CD4-positive, alpha-beta T cell treated with Interleukin-6 for 4 hours (primary cell): ENCODE measurements around the gene SPG7.

Experiments used
- DNase-seq: peaks from one replicate; pipeline ENCODE4 v3.0.0-alpha.2; 2020; ENCODE audit warnings: mixed read lengths

SPG7 gene

DNA sequence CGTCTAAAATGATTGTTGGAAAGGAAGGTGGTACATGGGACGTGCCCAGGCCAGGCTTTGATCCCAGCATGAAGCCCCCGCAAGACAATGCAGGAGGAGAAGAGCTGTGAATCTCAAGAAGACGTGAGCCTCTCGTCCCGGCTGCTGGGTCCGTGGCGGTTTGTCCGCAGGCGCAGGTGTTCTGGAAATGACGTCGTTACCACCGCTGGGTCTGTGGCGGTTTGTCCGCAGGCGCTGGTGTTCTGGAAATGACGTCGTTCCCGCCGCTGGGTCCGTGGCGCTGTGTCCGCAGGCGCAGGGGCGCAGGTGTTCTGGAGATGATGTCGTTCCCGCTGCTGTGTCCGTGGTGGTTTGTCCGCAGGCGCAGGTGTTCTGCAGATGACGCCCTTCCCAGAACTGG lies 14.1 kb downstream of the SPG7 start:
- DNase-seq, result no peak

DNA sequence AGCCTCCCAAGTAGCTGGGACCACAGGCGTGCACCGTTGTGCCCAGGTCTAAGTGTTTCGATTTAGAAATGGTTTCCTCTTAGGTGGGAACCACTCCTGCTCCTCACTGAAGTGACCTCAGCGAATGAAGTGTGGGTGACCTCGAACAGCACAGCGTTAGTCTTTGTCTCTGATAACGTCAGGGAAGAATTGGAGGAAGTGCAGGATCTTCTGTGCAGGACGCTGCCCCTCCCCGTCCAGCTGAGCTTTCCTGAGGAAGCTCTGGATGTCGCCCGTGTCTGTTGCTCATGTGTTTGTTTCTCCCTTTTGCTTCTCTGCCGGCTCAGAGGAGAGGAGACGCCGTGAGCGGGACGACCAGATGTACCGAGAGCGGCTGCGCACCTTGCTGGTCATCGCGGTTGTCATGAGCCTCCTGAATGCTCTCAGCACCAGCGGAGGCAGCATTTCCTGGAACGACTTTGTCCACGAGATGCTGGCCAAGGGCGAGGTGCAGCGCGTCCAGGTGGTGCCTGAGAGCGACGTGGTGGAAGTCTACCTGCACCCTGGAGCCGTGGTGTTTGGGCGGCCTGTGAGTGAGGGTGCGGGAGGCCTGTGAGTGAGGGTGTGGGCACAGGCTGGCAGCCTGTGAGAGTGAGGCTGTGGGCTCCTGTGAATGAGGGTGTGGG lies 15.6 kb downstream of the SPG7 start:
- no peak for DNase-seq

DNA sequence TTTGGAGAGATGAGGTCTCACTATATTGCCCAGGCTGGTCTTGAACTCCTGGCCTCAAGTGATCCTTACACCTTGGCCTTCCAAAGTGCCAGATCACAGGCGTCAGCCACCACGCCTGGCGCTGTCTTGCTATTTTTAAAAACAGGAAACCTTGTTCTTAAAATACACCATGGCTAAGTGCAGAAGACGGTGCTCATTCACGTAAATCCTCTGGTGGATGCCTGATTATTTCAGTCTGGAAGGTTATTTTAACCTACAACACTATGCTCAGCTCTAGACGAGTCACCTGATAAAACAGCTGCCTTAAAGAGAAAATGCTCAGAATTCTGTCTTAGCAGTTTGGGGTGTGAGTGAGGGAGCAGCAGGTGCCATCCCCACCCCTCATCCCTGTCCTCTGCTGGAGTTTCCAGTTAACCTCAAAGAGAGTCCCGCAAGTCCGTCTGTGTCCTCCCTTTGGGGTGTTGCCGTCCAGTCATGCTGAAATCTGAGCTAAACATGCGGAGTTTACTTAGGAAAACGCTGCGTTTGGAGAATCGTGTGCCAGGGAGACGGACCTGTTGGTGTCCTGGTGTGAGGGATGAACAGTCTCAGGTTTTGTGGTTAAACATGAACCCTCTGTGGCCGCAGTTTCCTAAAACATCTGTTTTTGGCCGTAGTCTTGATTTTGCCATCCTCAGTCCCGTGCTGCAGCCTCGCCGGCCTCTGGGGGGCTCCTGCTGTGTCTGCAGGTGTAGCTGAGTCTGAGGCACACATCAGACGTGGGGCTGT lies 17.1 kb downstream of the SPG7 start:
- DNase-seq, result no peak

DNA sequence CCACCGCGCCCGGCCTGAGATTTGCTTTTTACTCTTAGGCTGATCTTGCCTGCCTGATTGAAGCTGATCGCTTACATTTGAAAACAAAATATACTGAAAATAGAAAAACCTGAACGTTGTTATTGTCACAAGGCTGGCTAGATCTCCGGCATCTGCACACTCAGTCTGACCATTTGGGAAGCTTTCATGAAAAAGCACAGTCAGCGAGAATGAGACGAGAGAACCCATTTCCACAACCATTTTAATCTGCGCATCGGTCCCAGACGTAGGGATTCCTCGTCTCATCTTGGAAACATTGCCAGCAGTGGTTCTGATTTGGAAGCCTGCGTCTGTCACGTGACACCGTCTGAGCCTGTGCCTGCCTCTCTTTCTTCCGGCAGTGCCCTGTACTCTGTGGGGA lies 20.9 kb downstream of the SPG7 start:
- DNase-seq, result no peak

DNA sequence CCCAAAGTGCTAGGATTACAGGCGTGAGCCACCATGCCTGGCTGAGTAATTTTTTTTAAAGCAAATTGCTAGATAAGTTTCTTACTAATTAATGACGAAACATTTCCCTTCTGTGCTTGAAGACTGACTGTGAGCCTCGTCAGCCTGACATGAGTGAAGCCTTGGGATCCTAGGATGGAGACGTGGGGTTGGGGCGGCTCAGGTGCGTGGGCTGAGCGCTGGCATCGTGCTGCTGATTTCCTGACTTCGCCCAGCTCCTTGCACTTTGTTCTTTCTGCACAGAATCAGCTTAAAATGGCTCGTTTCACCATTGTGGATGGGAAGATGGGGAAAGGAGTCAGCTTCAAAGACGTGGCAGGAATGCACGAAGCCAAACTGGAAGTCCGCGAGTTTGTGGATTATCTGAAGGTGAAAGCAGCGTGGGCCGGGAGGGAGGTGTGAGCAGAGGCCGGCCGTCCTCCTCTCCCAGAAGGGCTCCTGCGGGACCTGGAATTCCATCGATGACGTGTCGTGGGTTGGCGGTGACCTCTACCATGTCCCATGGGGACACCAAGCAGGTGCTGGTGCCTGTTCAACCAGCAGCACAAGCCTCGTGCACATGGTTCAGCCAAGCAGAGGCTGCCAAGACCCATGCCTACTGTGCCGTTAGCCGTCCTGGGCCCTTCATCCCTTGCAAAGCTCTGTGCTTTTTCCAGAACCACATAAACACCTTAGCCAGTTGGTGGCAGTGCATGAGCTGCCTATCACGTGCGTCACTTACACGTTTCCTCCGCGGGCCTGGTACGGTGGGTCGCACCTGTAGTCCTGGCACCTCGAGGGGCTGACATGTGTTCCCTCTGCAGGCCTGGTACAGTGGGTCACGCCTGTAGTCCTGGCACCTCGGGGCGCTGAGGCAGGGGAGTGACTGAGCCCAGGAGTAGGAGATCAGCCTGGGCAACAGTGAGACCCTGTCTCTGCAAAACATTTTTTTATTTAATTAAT lies 22.5 kb downstream of the SPG7 start:
- DNase-seq, result no peak

DNA sequence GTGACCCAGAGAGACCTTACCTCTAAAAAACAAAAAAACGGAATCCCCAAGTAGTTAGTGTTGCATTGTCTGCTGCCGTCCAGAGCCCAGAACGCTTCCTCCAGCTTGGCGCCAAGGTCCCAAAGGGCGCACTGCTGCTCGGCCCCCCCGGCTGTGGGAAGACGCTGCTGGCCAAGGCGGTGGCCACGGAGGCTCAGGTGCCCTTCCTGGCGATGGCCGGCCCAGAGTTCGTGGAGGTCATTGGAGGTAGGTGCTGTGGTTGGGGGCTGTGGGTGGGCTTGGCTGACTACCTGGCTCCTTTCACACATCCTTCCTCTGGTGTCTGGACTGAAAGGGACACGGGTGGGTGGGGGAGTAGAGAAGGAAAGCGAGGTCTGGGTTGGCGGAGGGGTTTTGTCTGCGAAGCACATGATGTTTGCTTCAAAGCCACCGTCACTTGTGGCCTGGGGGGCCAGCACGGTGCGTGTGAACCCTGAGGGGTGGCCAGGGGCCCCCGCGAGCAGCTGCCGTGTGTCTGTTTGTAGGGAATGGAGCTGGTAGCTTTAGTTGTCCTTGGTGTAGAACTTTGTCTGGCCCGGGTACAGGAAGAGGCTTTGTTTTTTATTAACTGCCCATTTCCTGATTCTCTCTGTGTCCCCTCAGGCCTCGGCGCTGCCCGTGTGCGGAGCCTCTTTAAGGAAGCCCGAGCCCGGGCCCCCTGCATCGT lies 23.8 kb downstream of the SPG7 start:
- DNase-seq, result no peak

DNA sequence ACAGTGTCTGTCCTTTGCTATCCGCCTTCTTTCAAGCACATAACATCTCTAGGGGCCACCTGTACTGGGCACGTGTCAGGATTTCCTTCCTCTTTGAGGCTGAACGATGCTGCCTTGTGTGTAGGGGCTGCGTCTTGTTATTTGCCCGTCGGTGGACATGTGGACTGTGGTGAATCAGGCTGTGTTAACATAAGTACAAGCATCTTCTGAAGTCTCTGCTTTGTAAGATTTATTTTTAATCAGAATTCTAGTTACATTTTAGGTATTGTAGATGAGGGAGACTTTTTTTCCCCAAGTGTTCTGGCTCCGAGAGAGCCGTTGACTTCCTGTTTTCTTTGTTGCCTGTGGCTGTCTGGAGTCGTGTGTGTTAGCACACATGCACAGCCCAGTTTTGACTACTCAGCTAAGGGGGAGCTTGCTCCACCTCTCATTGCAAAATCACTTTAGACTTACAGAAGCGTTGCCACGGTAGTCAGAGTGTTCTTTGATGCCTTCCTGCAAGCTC lies 26.1 kb downstream of the SPG7 start:
- DNase-seq, result peak; percentile 66

DNA sequence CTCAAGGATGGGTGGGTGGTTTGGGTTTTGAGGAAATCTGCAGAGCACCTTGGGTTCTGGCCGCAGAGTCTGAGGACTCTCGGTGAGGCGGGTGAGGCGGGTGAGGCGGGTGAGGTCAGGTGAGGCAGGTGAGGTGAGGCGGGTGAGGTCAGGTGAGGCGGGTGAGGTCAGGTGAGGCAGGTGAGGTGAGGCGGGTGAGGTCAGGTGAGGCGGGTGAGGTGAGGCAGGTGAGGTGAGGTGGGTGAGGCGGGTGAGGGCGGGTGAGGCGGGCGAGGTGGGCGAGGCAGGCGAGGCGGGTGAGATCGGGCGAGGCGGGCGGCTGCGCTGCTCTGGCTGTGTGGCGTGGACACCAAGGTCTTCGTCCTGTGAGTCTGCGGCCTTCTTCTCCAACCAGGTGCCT lies 28.2 kb downstream of the SPG7 start:
- DNase-seq, result no peak

DNA sequence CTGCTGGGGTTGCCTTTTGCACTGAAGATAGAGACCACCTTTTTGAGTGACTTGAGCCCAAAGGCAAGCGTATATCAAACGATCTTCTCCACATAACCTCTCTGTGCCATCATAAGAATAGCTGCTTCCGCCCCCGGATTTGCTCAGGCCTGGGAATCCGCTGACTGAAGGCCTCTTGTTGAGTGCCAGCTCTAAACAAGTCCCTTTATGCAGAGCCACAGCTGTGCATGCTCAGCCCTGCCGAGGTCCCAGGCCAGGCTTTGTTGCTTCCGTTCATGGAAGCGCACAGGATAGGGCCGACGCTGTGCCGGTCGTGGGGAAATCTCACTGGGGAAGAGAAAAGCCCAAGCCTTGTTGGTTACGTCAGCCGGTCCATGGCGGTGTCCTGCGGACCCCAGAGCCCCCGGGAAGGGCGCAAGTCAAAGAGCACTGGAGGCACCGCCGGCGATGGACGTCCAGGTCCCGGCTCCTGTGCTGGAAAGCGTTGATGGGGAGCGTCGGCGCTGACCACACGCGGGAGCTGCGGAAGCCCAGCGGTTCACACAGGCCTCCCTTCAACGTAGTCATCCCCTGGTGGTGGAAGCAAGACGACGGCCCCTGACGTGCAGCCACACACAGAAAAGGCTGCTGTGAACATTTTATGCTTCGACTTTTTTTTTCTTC lies 28.8 kb downstream of the SPG7 start:
- DNase-seq, result no peak

DNA sequence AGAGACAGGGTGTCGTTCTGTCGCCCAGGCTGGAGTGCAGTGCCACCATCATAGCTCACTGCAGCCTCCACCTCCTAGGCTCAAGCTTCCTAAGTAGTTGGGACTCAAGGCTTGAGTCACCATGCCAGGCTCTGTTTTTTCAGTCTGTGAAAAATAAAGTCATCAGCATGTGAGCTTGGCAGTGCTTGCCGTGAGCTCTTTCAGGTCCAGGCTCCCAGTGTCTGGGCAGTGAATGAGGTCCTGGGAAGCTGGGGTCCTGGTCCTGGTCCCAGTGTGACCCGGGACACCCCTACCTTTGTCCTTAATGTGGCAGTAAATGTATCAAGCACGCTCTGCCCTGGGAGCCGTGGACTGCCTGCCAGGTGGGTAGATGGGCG lies 29.3 kb downstream of the SPG7 start:
- DNase-seq, result no peak

DNA sequence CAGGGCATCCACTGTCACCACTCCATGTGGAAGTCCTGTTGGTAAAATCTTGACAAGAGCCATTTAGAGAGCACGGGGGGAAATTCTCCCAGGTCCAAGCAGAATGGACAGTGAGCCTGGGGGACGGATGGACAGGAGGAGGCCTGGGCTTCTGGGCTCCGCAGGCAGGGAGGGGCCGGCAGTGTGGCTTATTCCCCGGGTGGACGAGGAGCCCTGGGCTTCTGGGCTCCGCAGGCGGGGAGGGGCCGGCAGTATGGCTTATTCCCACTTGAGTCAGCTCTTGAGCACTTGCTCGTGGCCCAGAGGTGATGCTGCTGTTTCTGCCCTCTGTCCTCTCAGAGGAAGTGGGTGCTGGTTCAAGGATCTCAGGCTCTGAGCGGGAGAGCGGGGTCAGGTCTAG lies 30.1 kb downstream of the SPG7 start:
- DNase-seq, result no peak

DNA sequence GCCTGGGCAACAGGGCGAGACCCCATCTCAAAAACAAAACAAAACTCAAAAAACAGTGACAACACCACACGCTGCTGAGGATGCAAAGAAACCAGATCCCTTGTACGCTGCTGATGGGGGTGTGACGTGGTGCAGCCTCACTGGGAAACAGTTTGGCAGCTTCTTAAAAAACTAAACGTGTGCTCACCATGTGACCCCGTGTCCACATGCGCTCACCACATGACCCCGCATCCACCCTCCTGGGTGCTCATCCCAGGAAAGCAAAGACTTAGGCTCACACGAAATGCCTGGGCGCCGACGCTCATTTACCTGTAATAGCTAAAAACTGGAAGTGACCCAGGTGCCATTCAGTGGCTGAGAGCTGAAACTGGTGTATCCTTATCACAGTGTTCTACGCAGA lies 32.4 kb downstream of the SPG7 start:
- DNase-seq, result no peak

DNA sequence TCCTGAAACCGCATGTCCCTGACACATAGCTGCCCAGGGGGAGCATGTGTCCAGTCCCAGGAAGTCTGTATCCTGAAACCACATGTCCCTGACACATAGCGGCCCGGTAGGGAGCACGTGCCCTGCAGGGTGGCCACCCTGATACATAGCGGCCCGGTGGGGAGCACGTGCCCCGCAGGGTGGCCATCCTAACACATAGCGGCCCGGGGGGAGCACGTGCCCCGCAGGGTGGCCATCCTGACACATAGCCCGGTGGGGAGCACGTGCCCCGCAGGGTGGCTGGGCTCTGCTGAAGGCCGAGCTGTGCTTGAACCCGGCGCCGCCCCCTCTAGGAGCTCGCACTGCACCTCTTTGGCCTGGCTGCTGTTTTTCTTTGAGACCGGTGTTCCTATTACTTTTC lies 33.6 kb downstream of the SPG7 start:
- DNase-seq, result no peak

DNA sequence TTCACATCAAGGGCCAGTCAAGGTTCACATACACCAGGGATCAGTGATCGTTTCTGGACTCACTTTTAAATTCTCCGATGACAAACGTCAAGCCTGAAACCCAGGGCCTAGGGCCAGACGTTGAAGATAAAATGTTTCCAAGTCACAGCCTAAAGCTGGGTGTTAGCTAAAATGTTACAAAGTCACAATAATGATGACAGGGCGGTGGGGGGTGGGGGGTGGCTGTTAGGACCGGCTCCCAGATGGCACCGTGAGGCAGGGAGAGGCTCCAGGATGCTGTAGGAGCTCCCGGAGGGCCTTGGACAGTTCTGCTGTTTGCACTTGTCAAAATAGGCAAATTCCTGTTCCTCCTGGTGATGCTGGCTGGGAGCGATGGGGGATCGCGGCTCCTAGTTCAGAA lies 35.9 kb downstream of the SPG7 start:
- no peak for DNase-seq

DNA sequence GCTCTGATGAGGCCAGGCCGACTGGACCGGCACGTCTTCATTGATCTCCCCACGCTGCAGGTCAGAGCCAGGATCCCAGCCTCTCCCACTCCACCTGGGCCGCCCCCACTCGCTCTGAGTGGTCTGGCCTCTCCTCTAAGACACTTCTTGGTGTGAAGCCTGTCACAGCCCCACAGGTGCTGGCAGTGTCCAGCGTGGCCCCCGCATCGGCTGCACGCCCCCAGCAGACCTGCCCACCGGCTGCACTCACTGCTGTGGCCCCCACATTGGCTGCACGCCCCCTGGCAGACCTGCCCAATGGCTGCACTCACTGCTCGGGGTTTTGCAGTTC lies 36.5 kb downstream of the SPG7 start:
- no peak for DNase-seq

DNA sequence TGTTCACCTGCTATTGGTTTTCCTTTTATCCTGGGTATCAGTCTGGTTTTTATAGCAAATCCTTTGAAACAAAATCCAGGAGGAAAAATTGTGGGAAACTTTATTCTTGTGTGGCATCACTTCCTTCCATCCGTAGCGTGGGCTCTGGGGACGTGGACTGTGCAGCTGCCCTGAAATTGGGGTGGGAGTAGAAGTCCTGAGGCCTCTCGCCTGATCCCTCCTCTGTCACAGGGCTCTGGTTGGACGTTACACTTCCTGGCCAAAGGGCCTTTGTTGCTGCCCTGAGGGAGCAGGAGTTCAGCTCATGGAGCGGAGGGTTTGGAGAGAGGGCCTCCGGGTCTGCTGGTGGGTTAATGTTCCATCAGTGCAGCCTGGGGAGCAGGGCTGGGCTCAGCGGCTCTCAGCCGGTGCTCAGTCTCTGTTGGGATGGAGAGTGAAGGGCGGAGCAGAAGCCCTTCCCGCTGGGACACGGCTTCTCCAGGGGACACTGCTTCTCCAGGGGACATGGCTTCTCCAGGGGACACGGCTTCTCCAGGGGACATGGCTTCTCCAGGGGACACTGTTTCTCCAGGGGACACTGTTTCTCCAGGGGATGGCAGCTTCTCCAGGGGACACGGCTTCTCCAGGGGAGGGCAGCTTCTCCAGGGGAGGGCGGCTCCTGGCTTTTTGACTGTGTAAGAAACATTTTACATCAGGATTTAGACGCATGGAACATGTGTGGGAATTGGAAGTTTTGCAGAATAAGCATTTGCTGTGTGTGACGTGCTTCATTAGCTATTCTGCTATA lies 37.0 kb downstream of the SPG7 start:
- DNase-seq, result no peak

DNA sequence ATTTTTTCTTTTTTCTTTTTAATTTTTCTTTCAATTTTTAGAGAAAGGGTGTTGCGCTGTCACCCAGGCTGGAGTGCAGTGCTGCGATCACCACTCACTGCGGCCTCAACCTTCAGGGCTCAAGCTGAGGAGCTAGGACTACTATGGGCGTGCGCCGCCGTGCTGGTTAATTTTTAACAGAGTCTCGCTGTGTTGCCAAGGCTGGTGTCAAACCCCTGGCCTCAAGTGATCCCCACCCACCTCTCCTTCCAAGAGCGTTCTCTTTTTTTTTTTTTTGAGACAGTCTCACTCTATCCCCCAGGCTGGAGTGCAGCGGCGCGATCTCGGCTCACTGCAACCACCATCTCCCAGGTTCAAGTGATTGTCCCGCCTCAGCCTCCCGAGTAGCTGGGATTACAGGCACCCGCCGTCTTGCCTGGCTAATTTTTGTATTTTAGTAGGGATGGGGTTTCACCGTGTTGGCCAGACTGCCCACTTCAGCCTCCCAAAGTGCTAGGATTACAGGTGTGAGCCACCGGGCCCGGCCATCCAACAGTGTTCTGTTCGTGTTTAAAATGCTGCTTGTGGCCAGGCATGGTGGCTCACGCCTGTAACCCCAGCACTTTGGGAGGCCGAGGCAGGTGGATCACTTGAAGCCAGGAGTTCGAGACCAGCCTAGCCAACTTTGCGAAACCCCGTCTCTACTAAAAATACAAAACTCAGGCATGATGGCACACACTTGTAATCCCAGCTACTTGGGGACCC lies 37.8 kb downstream of the SPG7 start:
- no peak for DNase-seq

DNA sequence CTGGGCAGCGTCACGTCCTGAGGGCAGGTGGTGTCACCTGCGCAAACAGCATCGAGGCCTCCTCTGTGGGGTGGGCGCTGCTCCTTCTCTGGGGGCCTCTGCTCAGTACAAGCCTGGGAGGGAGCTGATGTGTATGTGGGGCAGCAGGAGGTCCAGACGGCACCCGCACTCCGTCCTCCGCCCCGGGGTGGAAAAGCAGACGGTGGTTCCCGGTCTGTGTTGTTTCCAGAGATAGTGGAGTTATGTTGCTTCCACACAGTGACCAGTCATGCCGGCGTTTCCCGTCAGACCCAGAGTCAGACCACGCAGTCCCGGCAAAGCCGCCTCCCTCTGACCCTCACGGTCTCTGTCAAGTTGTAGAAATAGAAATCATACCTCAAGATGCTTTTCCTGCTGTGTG lies 38.6 kb downstream of the SPG7 start:
- DNase-seq, result no peak

DNA sequence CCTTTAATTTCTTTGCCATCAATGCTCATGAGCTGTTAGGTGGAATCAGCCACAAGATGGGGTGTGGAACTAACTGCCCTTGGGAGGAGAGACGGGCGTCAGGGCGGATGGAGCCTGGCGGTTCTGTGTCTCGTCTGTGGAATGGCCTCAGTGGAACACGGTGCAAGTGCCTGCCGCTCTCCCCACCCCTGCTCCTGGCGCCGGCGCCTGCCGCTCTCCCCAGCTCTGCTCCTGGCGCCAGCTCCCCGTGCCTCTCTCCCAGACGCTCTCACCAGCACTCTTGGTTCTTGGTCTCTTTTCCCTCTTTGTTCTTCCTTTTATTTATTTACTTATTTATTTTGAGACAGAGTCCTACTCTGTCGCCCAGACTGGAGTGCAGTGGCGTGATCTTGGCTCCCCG lies 39.1 kb downstream of the SPG7 start:
- no peak for DNase-seq

DNA sequence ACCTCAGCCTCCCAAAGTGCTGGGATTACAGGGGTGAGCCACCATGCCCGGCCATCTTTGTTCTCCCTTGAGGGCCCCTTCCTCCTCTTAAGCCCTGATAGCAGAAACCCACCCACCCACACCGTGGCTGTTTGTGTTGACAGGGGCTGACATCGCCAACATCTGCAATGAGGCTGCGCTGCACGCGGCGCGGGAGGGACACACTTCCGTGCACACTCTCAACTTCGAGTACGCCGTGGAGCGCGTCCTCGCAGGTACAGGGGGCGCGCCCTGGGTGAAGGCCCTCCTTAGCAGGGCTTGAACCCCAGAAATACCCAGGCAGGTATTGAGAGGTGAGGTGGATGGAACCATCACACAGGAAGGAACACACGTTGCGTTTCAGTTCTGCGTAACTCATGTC lies 39.7 kb downstream of the SPG7 start:
- DNase-seq, result no peak
